BE2C (cell line): ENCODE results near the gene MTFMT.

Experiments used
- DNase-seq: peaks from one replicate; pipeline ENCODE4 v3.0.0-alpha.2; 2020
- H3K27me3 ChIP-seq: fragments of 250-450 bp; sonication (Bioruptor Pico); 2 replicates; pipeline ENCODE4 v1.5.1; 2020; ENCODE audit warnings: mild to moderate bottlenecking
- H3K36me3 ChIP-seq: fragments of 250-450 bp; sonication (Bioruptor Pico); 2 replicates; pipeline ENCODE4 v1.5.1; 2020; ENCODE audit warnings: mild to moderate bottlenecking
- H3K4me1 ChIP-seq: fragments of 250-450 bp; sonication (Bioruptor Pico); 2 replicates; pipeline ENCODE4 v1.5.1; 2020
- H3K4me3 ChIP-seq: 2 replicates; pipeline ENCODE4 v1.5.1; 2011; ENCODE audit warnings: low read depth, low read length
- H3K9me3 ChIP-seq: fragments of 250-450 bp; sonication (Bioruptor Pico); 2 replicates; pipeline ENCODE4 v1.5.1; 2020
- CTCF ChIP-seq: IDR thresholded peaks from 2 replicates; pipeline ENCODE4 v1.5.1; 2012; ENCODE audit warnings: mild to moderate bottlenecking, low read depth, low read length

The MTFMT gene

GRCh38 chr15:64989416-64990167 is 39.8 kb downstream of the MTFMT start, which contains the start of gene SPG21:
Gene SPG21, minus strand, starts transcription at chr15:64989914. Its CDS starts 6,345 bp downstream, at chr15:64983569.
- no peaks in the 10 kb centered on the region for H3K36me3 ChIP-seq

GRCh38 chr15:64987136-64987535 is 42.3 kb downstream of the MTFMT start:
- no peaks in the 10 kb centered on the region for H3K27me3 ChIP-seq
- H3K4me1 ChIP-seq = peaks cover 5% of the 10 kb centered on the region; the same call in 1 of the 2 replicates
- no peaks in the 10 kb centered on the region for H3K9me3 ChIP-seq
- no peak overlapping the region for H3K4me3 ChIP-seq
- no peak for DNase-seq
- H3K36me3 ChIP-seq = peaks cover 5% of the 10 kb centered on the region; the same call in 1 of the 2 replicates
- no peak for TF ChIP-seq CTCF

More at GRCh38 chr15:64989416-64990167, 39.8 kb downstream of the MTFMT start, which contains the start of gene SPG21:
- Histone ChIP-seq H3K27me3 (no peaks in the 10 kb centered on the region), H3K4me3 (peak within 1 kb of the TSS; percentile 93), H3K9me3 (no peaks in the 10 kb centered on the region), H3K4me1 (peaks cover 5% of the 10 kb centered on the region; the same call in 1 of the 2 replicates)
- DNase-seq = peak; percentile 97
- TF ChIP-seq CTCF = no peak

GRCh38 chr15:64985366-64986033 is 43.9 kb downstream of the MTFMT start:
- H3K9me3 ChIP-seq = no peaks in the 10 kb centered on the region
- no peak for DNase-seq
- H3K4me1 ChIP-seq = peaks cover 4% of the 10 kb centered on the region; the same call in 1 of the 2 replicates
- TF ChIP-seq CTCF = no peak
- H3K4me3 ChIP-seq = no peak overlapping the region
- H3K27me3 ChIP-seq = no peaks in the 10 kb centered on the region
- H3K36me3 ChIP-seq = peaks cover 5% of the 10 kb centered on the region; the same call in 1 of the 2 replicates

- Histone ChIP-seq H3K4me3 (no peak overlapping the region), H3K27me3 (no peaks in the 10 kb centered on the region), H3K9me3 (no peaks in the 10 kb centered on the region), H3K36me3 (peaks cover 22% of the 10 kb centered on the region), H3K4me1 (no peaks in the 10 kb centered on the region)
- DNase-seq = no peak
- no peak for TF ChIP-seq CTCF
Observed at GRCh38 chr15:64982472-64982871, 47.0 kb downstream of the MTFMT start.

- DNase-seq = no peak
- Histone ChIP-seq H3K27me3 (no peaks in the 10 kb centered on the region), H3K4me1 (no peaks in the 10 kb centered on the region), H3K4me3 (no peak overlapping the region), H3K9me3 (no peaks in the 10 kb centered on the region), H3K36me3 (peaks cover 23% of the 10 kb centered on the region)
- TF ChIP-seq CTCF = no peak
Observed at GRCh38 chr15:64981812-64982431, 47.5 kb downstream of the MTFMT start.
